ENCODE measurements around the gene CERCAM. TPM values are rescaled to one million over a fixed set of nuclear protein-coding genes. Genes with fewer than 3 reads are reported as not detected.

CERCAM gene
- total RNA-seq, 1 donor from 2014 or later: 105 TPM

DNA sequence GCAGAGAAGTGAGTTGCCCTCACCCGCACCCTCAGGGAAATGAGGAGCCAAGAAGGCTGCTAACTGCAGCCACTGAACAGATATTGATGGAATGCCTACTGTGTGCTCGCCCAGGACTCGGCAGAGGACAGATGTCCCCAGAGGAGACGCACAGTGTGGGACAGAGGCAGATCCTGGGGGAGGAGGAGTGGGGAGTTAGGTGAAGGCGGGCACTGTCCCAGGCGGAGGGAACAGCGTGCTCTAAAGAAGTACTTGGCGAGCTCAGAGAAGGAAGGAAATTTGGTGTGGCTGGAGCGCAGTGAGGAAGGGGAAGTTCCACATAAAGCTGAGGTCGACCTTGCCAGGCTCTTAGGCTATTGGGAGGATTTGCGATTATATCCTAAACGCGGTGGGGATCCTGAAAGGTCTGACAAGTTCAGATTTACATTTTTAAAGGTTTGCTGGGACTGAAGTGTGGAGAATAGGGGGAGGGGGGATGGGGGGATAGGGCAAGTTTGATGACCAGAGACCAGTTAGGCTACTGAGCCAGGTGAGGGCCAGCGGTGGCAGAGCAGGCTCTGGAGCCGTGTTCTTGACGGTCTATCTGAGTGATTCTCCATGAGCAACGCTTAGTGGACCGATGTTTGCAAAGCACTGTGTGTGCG, 23.6 kb upstream of the CERCAM start:
- TF ChIP-seq, protein P1, sequence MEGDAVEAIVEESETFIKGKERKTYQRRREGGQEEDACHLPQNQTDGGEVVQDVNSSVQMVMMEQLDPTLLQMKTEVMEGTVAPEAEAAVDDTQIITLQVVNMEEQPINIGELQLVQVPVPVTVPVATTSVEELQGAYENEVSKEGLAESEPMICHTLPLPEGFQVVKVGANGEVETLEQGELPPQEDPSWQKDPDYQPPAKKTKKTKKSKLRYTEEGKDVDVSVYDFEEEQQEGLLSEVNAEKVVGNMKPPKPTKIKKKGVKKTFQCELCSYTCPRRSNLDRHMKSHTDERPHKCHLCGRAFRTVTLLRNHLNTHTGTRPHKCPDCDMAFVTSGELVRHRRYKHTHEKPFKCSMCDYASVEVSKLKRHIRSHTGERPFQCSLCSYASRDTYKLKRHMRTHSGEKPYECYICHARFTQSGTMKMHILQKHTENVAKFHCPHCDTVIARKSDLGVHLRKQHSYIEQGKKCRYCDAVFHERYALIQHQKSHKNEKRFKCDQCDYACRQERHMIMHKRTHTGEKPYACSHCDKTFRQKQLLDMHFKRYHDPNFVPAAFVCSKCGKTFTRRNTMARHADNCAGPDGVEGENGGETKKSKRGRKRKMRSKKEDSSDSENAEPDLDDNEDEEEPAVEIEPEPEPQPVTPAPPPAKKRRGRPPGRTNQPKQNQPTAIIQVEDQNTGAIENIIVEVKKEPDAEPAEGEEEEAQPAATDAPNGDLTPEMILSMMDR (IDR thresholded peaks at IDR 0.05; ENCODE audit: insufficient read depth, low read length, poor library complexity, severe bottlenecking): no peak
- no peaks in the 10 kb centered on the region for H3K36me3 ChIP-seq (ENCODE audit: control insufficient read depth, insufficient read depth, low read length)
- no peak overlapping the region for H3K4me3 ChIP-seq (ENCODE audit: low read depth, low read length)
- no peak for DNase-seq (ENCODE audit: low read depth)
- peaks cover 46% of the 10 kb centered on the region for H3K27me3 ChIP-seq (ENCODE audit: control insufficient read depth, insufficient read depth, low read length)

DNA sequence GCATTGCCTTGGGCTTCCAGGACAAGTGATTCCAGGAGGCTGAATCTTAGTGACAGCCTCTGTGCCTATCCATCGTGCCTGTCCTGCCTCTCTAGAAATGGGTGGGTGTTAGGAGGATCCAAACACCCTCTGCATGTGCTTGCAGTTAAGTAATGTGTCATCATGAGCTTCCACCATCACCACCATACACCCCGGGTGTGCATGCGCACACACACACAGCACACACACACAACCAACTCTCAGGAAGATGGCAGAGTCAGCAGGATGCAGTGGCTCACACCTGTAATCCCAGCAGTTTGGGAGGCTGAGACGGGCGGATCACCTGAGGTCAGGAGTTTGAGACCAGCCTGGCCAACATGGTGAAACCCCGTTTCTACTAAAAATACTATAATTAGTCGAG, 22.8 kb upstream of the CERCAM start:
- TF ChIP-seq, protein P1 (IDR thresholded peaks at IDR 0.05; ENCODE audit: insufficient read depth, low read length, poor library complexity, severe bottlenecking): no peak
- Histone ChIP-seq H3K36me3 (ENCODE audit: control insufficient read depth, insufficient read depth, low read length) (no peaks in the 10 kb centered on the region), H3K27me3 (ENCODE audit: control insufficient read depth, insufficient read depth, low read length) (peaks cover 38% of the 10 kb centered on the region), H3K4me3 (ENCODE audit: low read depth, low read length) (no peak overlapping the region)
- no peak for DNase-seq (ENCODE audit: low read depth)

DNA sequence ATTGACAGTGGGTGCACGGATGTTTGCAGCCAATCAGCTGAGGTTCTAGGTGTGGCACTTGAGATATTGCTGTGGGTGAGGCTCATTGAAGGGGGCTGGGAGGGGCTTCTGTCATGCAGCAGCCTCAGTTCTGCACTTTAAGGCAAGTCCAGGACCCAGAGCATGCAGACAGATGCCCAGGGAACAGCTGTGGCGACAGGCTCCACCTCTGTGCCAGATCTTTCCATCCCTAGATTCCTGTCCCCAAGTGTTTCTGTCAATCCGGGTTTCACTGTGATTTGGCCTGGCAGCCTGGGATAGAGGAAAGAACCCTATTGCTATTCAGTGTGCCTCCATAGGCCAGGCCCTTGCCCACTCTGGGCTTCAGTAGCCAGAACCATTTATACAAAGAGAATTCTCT, 20.8 kb upstream of the CERCAM start:
- Histone ChIP-seq H3K27me3 (ENCODE audit: control insufficient read depth, insufficient read depth, low read length) (peaks cover 21% of the 10 kb centered on the region), H3K4me3 (ENCODE audit: low read depth, low read length) (no peak overlapping the region), H3K36me3 (ENCODE audit: control insufficient read depth, insufficient read depth, low read length) (no peaks in the 10 kb centered on the region)
- TF ChIP-seq, protein P1 (IDR thresholded peaks at IDR 0.05; ENCODE audit: insufficient read depth, low read length, poor library complexity, severe bottlenecking): no peak
- no peak for DNase-seq (ENCODE audit: low read depth)

DNA sequence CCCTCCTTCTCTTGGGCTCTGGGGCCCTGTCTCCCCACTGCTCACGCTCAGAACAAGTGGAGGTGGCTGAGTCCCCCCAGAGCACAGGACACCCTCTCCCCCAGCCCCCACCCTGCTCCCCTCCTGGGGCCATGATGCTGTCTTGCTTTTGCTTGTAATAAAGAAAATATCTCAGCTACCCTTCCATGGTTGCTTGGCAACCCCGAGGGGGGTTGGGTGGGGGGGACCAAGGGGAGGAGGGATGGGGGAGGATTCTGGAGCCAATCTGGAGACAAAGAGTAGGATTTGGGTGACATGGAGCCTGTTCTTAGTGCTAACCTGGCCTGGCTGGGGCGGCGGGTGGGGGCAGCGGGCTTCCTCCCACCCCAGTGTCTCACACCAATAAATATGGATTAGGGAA, 16.1 kb upstream of the CERCAM start:
- no peak overlapping the region for H3K4me3 ChIP-seq (ENCODE audit: low read depth, low read length)
- peaks cover 7% of the 10 kb centered on the region for H3K27me3 ChIP-seq (ENCODE audit: control insufficient read depth, insufficient read depth, low read length)
- TF ChIP-seq, protein P1 (IDR thresholded peaks at IDR 0.05; ENCODE audit: insufficient read depth, low read length, poor library complexity, severe bottlenecking): no peak
- no peak for DNase-seq (ENCODE audit: low read depth)
- no peaks in the 10 kb centered on the region for H3K36me3 ChIP-seq (ENCODE audit: control insufficient read depth, insufficient read depth, low read length)

DNA sequence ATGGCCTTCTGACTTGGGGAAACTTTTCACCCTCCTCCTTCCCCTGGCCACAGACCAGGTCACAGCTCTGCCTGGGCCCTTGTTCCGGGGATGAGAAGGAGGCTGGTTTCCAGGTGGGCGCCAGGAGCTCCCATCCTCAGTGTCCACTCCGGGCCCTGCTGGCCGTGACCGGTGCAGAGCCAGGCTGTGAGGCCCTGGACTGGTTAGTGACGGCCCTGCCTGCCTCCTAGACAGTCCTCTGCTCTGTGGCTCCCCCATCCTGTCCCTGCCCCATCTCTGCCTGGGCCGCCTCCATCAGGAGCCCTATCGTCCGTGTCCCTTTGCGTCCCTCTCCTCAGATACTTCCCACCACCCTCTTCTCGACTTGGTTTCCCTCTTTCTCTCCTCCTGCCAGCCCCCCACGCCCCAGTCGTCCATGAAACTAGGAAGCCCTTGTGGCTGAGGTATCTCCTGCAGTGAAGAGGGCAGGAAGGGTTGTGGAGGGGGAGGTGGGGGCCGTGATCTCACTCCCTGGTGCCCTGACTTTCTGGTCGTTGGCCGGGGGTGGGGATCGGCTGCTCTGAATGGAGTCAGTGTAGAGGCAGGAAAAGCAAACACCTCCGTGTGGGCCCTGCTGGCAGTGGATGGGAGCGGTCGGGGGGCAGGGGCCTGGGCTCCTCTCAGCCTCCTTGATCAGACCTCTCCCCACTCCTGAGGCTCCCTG, 15.4 kb upstream of the CERCAM start:
- TF ChIP-seq, protein P1 (IDR thresholded peaks at IDR 0.05; ENCODE audit: insufficient read depth, low read length, poor library complexity, severe bottlenecking): no peak
- H3K27me3 ChIP-seq (ENCODE audit: control insufficient read depth, insufficient read depth, low read length): peaks cover 11% of the 10 kb centered on the region
- H3K36me3 ChIP-seq (ENCODE audit: control insufficient read depth, insufficient read depth, low read length): no peaks in the 10 kb centered on the region
- H3K4me3 ChIP-seq (ENCODE audit: low read depth, low read length): no peak overlapping the region
- no peak for DNase-seq (ENCODE audit: low read depth)

Measured in kidney epithelial cell (primary cell).